GM23248 (cell line): ENCODE data around the gene SYS1. TPM values are rescaled to one million over a fixed set of nuclear protein-coding genes. Genes with fewer than 3 reads are reported as not detected.

ENCODE experiments used
- DNase-seq: peaks from one replicate; pipeline ENCODE4 v3.0.0-alpha.2; 2015
- H2AFZ ChIP-seq: fragments of 200-600 bp; sonication (generic); 2 replicates; pipeline ENCODE4 v1.6.1; 2016; ENCODE audit warnings: antibody characterized with exemption
- H3F3A ChIP-seq: fragments of 200-600 bp; sonication (generic); 2 replicates; pipeline ENCODE4 v1.6.1; 2016; ENCODE audit warnings: mild to moderate bottlenecking, antibody characterized with exemption, mixed run types; ENCODE audit not compliant: insufficient read depth
- H3K27ac ChIP-seq: fragments of 200-600 bp; sonication (generic); 2 replicates; pipeline ENCODE4 v1.5.1; 2016; ENCODE audit warnings: mild to moderate bottlenecking
- H3K27me3 ChIP-seq: fragments of 200-600 bp; sonication (generic); replicated peaks from 2 replicates; pipeline ENCODE4 v1.6.1; 2016; ENCODE audit warnings: mild to moderate bottlenecking; ENCODE audit not compliant: insufficient read depth
- H3K36me3 ChIP-seq: fragments of 200-600 bp; sonication (generic); 2 replicates; pipeline ENCODE4 v1.6.1; 2016; ENCODE audit warnings: low read depth, mild to moderate bottlenecking
- H3K4me1 ChIP-seq: fragments of 200-600 bp; sonication (generic); 2 replicates; pipeline ENCODE4 v1.6.1; 2016; ENCODE audit warnings: mild to moderate bottlenecking; ENCODE audit not compliant: insufficient read depth
- H3K4me2 ChIP-seq: fragments of 200-600 bp; sonication (generic); one replicate; pipeline ENCODE4 v1.6.1; 2016; ENCODE audit warnings: mild to moderate bottlenecking; ENCODE audit not compliant: unreplicated experiment
- H3K4me3 ChIP-seq: fragments of 200-600 bp; sonication (generic); 2 replicates; pipeline ENCODE4 v1.5.1; 2016; ENCODE audit warnings: mild to moderate bottlenecking
- H3K79me2 ChIP-seq: fragments of 200-600 bp; sonication (generic); 2 replicates; pipeline ENCODE4 v1.6.1; 2016; ENCODE audit warnings: mild to moderate bottlenecking; ENCODE audit not compliant: insufficient read depth
- H3K9ac ChIP-seq: fragments of 200-600 bp; sonication (generic); 2 replicates; pipeline ENCODE4 v1.6.1; 2016; ENCODE audit warnings: mild to moderate bottlenecking
- H3K9me2 ChIP-seq: fragments of 200-600 bp; sonication (generic); 2 replicates; pipeline ENCODE4 v1.6.1; 2016; ENCODE audit warnings: mixed run types, mild to moderate bottlenecking, moderate library complexity; ENCODE audit not compliant: insufficient read depth
- H3K9me3 ChIP-seq: fragments of 200-600 bp; sonication (generic); one replicate; pipeline ENCODE4 v1.6.1; 2017; ENCODE audit warnings: low read depth
- H4K20me1 ChIP-seq: fragments of 200-600 bp; sonication (generic); 2 replicates; pipeline ENCODE4 v1.6.0; 2016; ENCODE audit not compliant: insufficient read depth
- EZH2 ChIP-seq: fragments of 200-600 bp; sonication (generic); IDR thresholded peaks from 2 replicates; pipeline ENCODE4 v1.6.1; 2018; ENCODE audit warnings: antibody characterized with exemption, mild to moderate bottlenecking; ENCODE audit not compliant: insufficient read depth, poor library complexity, severe bottlenecking
- EZH2phosphoT487 ChIP-seq: fragments of 200-600 bp; sonication (generic); IDR thresholded peaks from 2 replicates; pipeline ENCODE4 v1.6.1; 2018; ENCODE audit warnings: antibody characterized with exemption, moderate library complexity, mild to moderate bottlenecking, low read depth; ENCODE audit not compliant: insufficient read depth
- WGBS, 2 experiments: methylation state at CpG; one replicate each; pipeline ENCODE4 v1.1.6; 2015 to 2017; ENCODE audit warnings: low lambda C conversion rate in 2 of 2, low coverage in 1 of 2; ENCODE audit errors: missing lambda C conversion rate in 2 of 2; 5-methylcytosine and 5-hydroxymethylcytosine counted together
- in situ Hi-C: fragments of 300-500 bp; cut with MboI; formaldehyde crosslinking; loops from 2 replicates; pipeline ENCODE4 v1.15.0; 2020
- polyA plus RNA-seq: library from polyadenylated mRNA; unstranded; fragments of >200 nt; fragmentation: Nextera tagmentation; extraction: Ambion mirVana; gene quantifications from 2 replicates; pipeline ENCODE4 v1.2.1, GENCODE V29; 2016
- total RNA-seq: library from RNA; depleted of rRNA; stranded (reverse); fragments of >200 nt; shearing (Covaris generic); gene quantifications from 2 replicates; pipeline ENCODE4 v1.2.3, GENCODE V29; 2014

Gene SYS1
- total and polyA plus RNA-seq, 2 experiments from 2014 or later, result 27.1 to 27.3 TPM

GRCh38 chr20:45372646-45373352, 9.8 kb downstream of the SYS1 start:
- Histone ChIP-seq H3K4me2 (peak overlapping the region; percentile 88), H3K9ac (peak overlapping the region; percentile 69), H3K9me2 (no peaks in the 10 kb centered on the region), H3K27ac (peak overlapping the region; percentile 30; the same call in 1 of the 2 replicates), H2AFZ (peak overlapping the region; percentile 81), H3K9me3 (no peaks in the 10 kb centered on the region), H3K79me2 (no peaks in the 10 kb centered on the region), H3K36me3 (peaks cover 4% of the 10 kb centered on the region; the same call in 1 of the 2 replicates), H3K4me1 (no peaks in the 10 kb centered on the region; the same call in 1 of the 2 replicates), H3K4me3 (peak overlapping the region; percentile 72), H4K20me1 (no peaks in the 10 kb centered on the region), H3F3A (no peaks in the 10 kb centered on the region; the same call in 1 of the 2 replicates), H3K27me3 (no peaks in the 10 kb centered on the region)
- in situ Hi-C loops, result no loop called here
- DNase-seq, result peak; percentile 72
- no peak for TF ChIP-seq EZH2phosphoT487
- TF ChIP-seq EZH2, result no peak
- WGBS, 2 experiments, result 16 to 18% methylated on average over 25 to 29 of the region's 30 CpGs

GRCh38 chr20:45373353-45374100, 10.6 kb downstream of the SYS1 start:
- peak overlapping the region; percentile 30 for H3K27ac ChIP-seq
- TF ChIP-seq EZH2 (no peak), EZH2phosphoT487 (no peak)
- no peaks in the 10 kb centered on the region for H3K9me3 ChIP-seq
- H3K27me3 ChIP-seq, result no peaks in the 10 kb centered on the region
- H3K9ac ChIP-seq, result peak overlapping the region; percentile 69
- peak; percentile 90 for DNase-seq
- H3K79me2 ChIP-seq, result no peaks in the 10 kb centered on the region
- peak overlapping the region; percentile 88 for H3K4me2 ChIP-seq
- H2AFZ ChIP-seq, result peak overlapping the region; percentile 81
- peak overlapping the region; percentile 72 for H3K4me3 ChIP-seq
- WGBS, 2 experiments, result 3 to 4% methylated on average over 30 to 34 of the region's 38 CpGs
- no peaks in the 10 kb centered on the region for H3K36me3 ChIP-seq
- in situ Hi-C loops, result no loop called here
- no peaks in the 10 kb centered on the region; the same call in 1 of the 2 replicates for H3F3A ChIP-seq
- no peaks in the 10 kb centered on the region for H3K9me2 ChIP-seq
- no peaks in the 10 kb centered on the region for H4K20me1 ChIP-seq
- H3K4me1 ChIP-seq, result no peaks in the 10 kb centered on the region; the same call in 1 of the 2 replicates

- DNase-seq, result no peak
- H2AFZ ChIP-seq, result peak overlapping the region; percentile 81; the same call in 1 of the 2 replicates
- H3K9me2 ChIP-seq, result no peaks in the 10 kb centered on the region
- H3K36me3 ChIP-seq, result no peaks in the 10 kb centered on the region
- no peaks in the 10 kb centered on the region; the same call in 1 of the 2 replicates for H3K4me1 ChIP-seq
- whole genome bisulfite sequencing, 2 experiments, result 50 to 53% methylated on average over 9 of the region's 9 CpGs
- H3K27ac ChIP-seq, result no peak overlapping the region
- peak overlapping the region; percentile 88 for H3K4me2 ChIP-seq
- H3K27me3 ChIP-seq, result no peaks in the 10 kb centered on the region
- no peaks in the 10 kb centered on the region for H3K9me3 ChIP-seq
- no peaks in the 10 kb centered on the region for H3K79me2 ChIP-seq
- TF ChIP-seq EZH2 (no peak), EZH2phosphoT487 (no peak)
- H3F3A ChIP-seq, result no peaks in the 10 kb centered on the region; the same call in 1 of the 2 replicates
- H3K4me3 ChIP-seq, result peak overlapping the region; percentile 72
- no peak overlapping the region for H3K9ac ChIP-seq
- in situ Hi-C loops, result no loop called here
- no peaks in the 10 kb centered on the region for H4K20me1 ChIP-seq
Measured at GRCh38 chr20:45374101-45374467, 11.1 kb downstream of the SYS1 start.

- no peak overlapping the region for H3K4me3 ChIP-seq
- TF ChIP-seq EZH2phosphoT487 (no peak), EZH2 (no peak)
- H3F3A ChIP-seq, result no peaks in the 10 kb centered on the region; the same call in 1 of the 2 replicates
- no peaks in the 10 kb centered on the region for H4K20me1 ChIP-seq
- H3K9me3 ChIP-seq, result no peaks in the 10 kb centered on the region
- DNase-seq, result no peak
- no peaks in the 10 kb centered on the region for H3K36me3 ChIP-seq
- H3K9ac ChIP-seq, result no peak overlapping the region
- no peak overlapping the region for H3K4me2 ChIP-seq
- H3K79me2 ChIP-seq, result no peaks in the 10 kb centered on the region
- no peak overlapping the region for H2AFZ ChIP-seq
- WGBS, 2 experiments, result 84 to 86% methylated on average over 14 of the region's 14 CpGs
- H3K27ac ChIP-seq, result no peak overlapping the region
- in situ Hi-C loops, result no loop called here
- H3K27me3 ChIP-seq, result no peaks in the 10 kb centered on the region
- no peaks in the 10 kb centered on the region; the same call in 1 of the 2 replicates for H3K4me1 ChIP-seq
- no peaks in the 10 kb centered on the region for H3K9me2 ChIP-seq
Measured at GRCh38 chr20:45374966-45375365, 12.0 kb downstream of the SYS1 start.
